ENCODE data around the gene CCSER2. TPM values are rescaled to one million over a fixed set of nuclear protein-coding genes. Genes with fewer than 3 reads are reported as not detected.
A peak's percentile ranks its signal among the peaks of the same experiment; 100 is the strongest.
"Not testable (repeated sequence)": the region's sequence is repeated elsewhere in the genome, so short reads cannot be mapped to it uniquely, and the experiment has no call there.

CCSER2 gene
- total RNA-seq, 3 donors from 2014 or later, result 37.1 to 42.0 (median 40.9) TPM

DNA sequence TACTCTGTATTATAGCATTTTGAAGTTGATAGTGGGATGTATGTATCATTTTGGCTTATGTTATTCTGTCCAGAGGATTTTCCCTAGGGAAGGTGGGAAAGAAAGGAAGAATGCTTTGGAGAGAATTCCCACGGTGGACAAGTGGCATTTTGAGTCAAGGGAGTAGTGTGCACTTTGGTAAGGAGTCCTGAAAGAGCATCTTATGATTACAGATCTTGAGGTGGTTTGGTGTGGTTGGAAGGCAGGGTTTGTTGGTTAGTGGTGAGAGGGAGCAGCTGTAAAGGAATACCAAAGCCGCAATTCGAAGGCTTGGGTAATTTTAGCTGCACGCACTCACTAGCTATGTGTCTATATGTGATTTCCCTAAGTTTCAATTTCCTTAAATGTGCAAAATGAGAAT, 16.1 kb downstream of the CCSER2 start:
- peak overlapping the region; percentile 12 for H3K4me3 Mint-ChIP-seq
- DNase-seq (no peak), ATAC-seq (peak in 1 of 2 donors; percentile 5)
- peaks cover 58% of the 10 kb centered on the region for H3K4me1 Mint-ChIP-seq (ENCODE audit: low read depth)
- no peaks in the 10 kb centered on the region for H3K27me3 Mint-ChIP-seq (ENCODE audit: low read depth)
- peaks cover 11% of the 10 kb centered on the region for H3K36me3 Mint-ChIP-seq (ENCODE audit: insufficient read depth)
- no peaks in the 10 kb centered on the region for H3K9me3 Mint-ChIP-seq

DNA sequence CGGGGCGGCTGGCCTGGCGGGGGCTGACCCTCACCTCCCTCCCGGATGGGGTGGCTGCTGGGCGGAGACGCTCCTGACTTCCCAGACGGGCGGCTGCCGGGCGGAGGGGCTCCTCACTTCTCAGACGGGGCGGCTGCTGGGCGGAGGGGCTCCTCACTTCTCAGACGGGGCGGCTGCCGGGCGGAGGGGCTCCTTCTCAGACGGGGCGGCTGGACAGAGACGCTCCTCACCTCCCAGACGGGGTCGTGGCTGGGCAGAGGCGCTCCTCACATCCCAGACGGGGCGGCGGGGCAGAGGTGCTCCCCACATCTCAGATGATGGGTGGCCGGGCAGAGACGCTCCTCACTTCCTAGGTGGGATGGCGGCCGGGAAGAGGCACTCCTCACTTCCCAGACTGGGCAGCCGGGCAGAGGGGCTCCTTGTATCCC, 19.2 kb downstream of the CCSER2 start:
- not testable (repeated sequence) for H3K9me3 Mint-ChIP-seq; H3K4me3 Mint-ChIP-seq; H3K36me3 Mint-ChIP-seq (ENCODE audit: insufficient read depth); H3K27me3 Mint-ChIP-seq (ENCODE audit: low read depth); ATAC-seq; DNase-seq
- peaks cover 53% of the 10 kb centered on the region for H3K4me1 Mint-ChIP-seq (ENCODE audit: low read depth)

GRCh38 chr10:84348447-84348846, 20.1 kb downstream of the CCSER2 start:
- H3K36me3 Mint-ChIP-seq (ENCODE audit: insufficient read depth), result peaks cover 8% of the 10 kb centered on the region
- no peaks in the 10 kb centered on the region for H3K9me3 Mint-ChIP-seq
- no peak for ATAC-seq
- peaks cover 53% of the 10 kb centered on the region for H3K4me1 Mint-ChIP-seq (ENCODE audit: low read depth)
- no peak overlapping the region for H3K4me3 Mint-ChIP-seq
- no peak for DNase-seq
- no peaks in the 10 kb centered on the region for H3K27me3 Mint-ChIP-seq (ENCODE audit: low read depth)

DNA sequence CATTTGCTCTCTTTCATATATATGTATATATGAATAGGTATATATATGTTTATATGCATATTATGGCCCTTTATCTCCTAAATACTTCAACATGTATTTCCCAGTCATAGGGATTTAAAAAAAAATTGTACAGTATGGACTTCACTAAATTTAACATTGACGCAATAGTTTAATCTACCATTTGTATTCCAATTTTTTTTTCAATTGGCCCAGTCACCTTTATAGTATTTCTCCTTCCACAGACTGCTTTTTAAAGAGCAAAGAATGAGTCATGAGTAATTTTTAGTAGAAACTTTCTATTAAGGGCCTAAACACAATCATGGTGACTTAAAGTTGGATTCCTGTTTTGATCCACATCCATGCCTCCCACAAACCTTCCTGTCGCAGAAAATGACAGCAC, 20.5 kb downstream of the CCSER2 start:
- H3K4me1 Mint-ChIP-seq (ENCODE audit: low read depth), result peaks cover 53% of the 10 kb centered on the region

GRCh38 chr10:84352251-84352842, 24.0 kb downstream of the CCSER2 start:
- Mint-ChIP-seq H3K4me1 (ENCODE audit: low read depth) (peaks cover 72% of the 10 kb centered on the region), H3K9me3 (no peaks in the 10 kb centered on the region), H3K27me3 (ENCODE audit: low read depth) (no peaks in the 10 kb centered on the region), H3K4me3 (no peak overlapping the region), H3K36me3 (ENCODE audit: insufficient read depth) (peaks cover 8% of the 10 kb centered on the region)
- ATAC-seq, result peak; percentile 87 to 92
- peak; percentile 61 for DNase-seq

More for the DNA sequence above, 20.5 kb downstream of the CCSER2 start:
- DNase-seq, result no peak
- Mint-ChIP-seq H3K4me3 (no peak overlapping the region), H3K36me3 (ENCODE audit: insufficient read depth) (peaks cover 8% of the 10 kb centered on the region), H3K9me3 (no peaks in the 10 kb centered on the region), H3K27me3 (ENCODE audit: low read depth) (no peaks in the 10 kb centered on the region)
- no peak for ATAC-seq

GRCh38 chr10:84353052-84353803, 24.8 kb downstream of the CCSER2 start:
- Mint-ChIP-seq H3K36me3 (ENCODE audit: insufficient read depth) (peaks cover 8% of the 10 kb centered on the region), H3K27me3 (ENCODE audit: low read depth) (no peaks in the 10 kb centered on the region), H3K4me1 (ENCODE audit: low read depth) (peaks cover 81% of the 10 kb centered on the region), H3K9me3 (no peaks in the 10 kb centered on the region), H3K4me3 (no peak overlapping the region)
- DNase-seq (no peak), ATAC-seq (no peak)

DNA sequence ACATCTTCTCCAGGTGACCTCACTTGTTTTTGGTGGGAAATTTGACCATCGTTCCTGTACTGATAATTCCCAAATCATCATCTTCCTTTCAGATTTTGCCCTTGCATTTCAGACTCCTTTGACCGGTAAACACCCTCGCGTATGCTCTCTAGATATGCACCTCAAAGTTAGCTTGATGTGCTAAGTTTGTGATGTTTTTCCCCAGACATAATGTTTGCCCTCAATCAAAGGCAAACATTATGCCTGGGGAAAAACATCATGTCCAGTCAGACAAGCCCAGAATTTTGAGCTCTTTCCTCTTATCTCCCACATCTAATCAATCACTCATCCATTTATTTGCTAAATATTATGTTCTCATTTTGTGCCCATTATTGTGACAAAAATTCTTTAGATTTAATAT, 26.2 kb downstream of the CCSER2 start:
- DNase-seq (no peak), ATAC-seq (no peak)
- Mint-ChIP-seq H3K9me3 (no peaks in the 10 kb centered on the region), H3K36me3 (ENCODE audit: insufficient read depth) (peaks cover 4% of the 10 kb centered on the region), H3K4me3 (no peak overlapping the region), H3K4me1 (ENCODE audit: low read depth) (peaks cover 81% of the 10 kb centered on the region), H3K27me3 (ENCODE audit: low read depth) (no peaks in the 10 kb centered on the region)

DNA sequence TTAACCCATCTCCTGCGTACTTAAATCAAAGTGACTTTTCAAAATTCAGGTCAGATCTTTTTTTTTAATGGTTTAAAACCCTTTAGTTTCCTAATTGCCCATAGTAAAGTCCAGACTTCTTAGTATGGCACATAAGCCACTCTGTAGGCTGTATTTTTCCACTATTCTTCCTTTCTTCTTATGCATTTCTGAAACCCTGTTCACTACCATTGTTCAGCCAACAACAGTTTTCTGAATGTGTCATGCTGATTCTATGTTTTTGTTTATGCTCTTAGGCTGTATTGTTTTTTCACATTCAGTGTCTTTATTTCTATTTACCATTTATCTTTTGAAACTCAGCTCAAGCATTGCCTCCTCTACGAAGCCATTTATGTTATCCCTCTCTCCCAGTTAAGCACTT, 26.7 kb downstream of the CCSER2 start:
- peaks cover 4% of the 10 kb centered on the region for H3K36me3 Mint-ChIP-seq (ENCODE audit: insufficient read depth)
- ATAC-seq, result no peak
- peaks cover 82% of the 10 kb centered on the region for H3K4me1 Mint-ChIP-seq (ENCODE audit: low read depth)
- DNase-seq, result no peak
- H3K27me3 Mint-ChIP-seq (ENCODE audit: low read depth), result no peaks in the 10 kb centered on the region
- peak overlapping the region; percentile 19 for H3K4me3 Mint-ChIP-seq
- H3K9me3 Mint-ChIP-seq, result no peaks in the 10 kb centered on the region

DNA sequence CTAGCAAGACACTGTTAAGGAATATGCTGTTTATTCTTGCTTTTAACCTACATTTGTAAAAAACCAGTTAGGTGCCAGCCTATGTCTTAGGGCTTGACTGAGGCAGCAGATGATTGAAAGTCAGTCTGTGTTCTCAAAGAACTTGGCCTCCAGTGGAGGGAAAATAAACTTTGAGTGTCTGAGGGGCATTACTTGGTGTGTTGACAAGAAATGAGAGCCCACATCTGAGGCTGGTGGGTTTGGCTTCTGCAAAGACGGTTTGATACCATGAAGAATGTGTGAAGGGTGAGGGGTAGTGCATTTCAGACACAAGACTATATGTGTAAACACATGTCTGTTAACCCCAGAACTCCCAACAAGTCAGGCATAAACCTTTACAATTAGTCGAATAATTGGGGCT, 28.5 kb downstream of the CCSER2 start:
- no peak overlapping the region for H3K4me3 Mint-ChIP-seq
- ATAC-seq, result no peak
- H3K4me1 Mint-ChIP-seq (ENCODE audit: low read depth), result peaks cover 92% of the 10 kb centered on the region
- peaks cover 4% of the 10 kb centered on the region for H3K36me3 Mint-ChIP-seq (ENCODE audit: insufficient read depth)
- no peaks in the 10 kb centered on the region for H3K27me3 Mint-ChIP-seq (ENCODE audit: low read depth)
- no peaks in the 10 kb centered on the region for H3K9me3 Mint-ChIP-seq
- DNase-seq, result no peak

GRCh38 chr10:84358743-84359142, 30.4 kb downstream of the CCSER2 start:
- DNase-seq (no peak), ATAC-seq (peak; percentile 36 to 47)
- peaks cover 10% of the 10 kb centered on the region for H3K36me3 Mint-ChIP-seq (ENCODE audit: insufficient read depth)
- no peak overlapping the region for H3K4me3 Mint-ChIP-seq
- H3K27me3 Mint-ChIP-seq (ENCODE audit: low read depth), result no peaks in the 10 kb centered on the region
- no peaks in the 10 kb centered on the region for H3K9me3 Mint-ChIP-seq
- H3K4me1 Mint-ChIP-seq (ENCODE audit: low read depth), result peaks cover 88% of the 10 kb centered on the region

GRCh38 chr10:84360637-84361365, 32.4 kb downstream of the CCSER2 start:
- Mint-ChIP-seq H3K9me3 (no peaks in the 10 kb centered on the region), H3K36me3 (ENCODE audit: insufficient read depth) (peaks cover 6% of the 10 kb centered on the region), H3K4me3 (peak overlapping the region; percentile 35), H3K4me1 (ENCODE audit: low read depth) (peaks cover 80% of the 10 kb centered on the region), H3K27me3 (ENCODE audit: low read depth) (no peaks in the 10 kb centered on the region)
- DNase-seq (no peak), ATAC-seq (no peak)

DNA sequence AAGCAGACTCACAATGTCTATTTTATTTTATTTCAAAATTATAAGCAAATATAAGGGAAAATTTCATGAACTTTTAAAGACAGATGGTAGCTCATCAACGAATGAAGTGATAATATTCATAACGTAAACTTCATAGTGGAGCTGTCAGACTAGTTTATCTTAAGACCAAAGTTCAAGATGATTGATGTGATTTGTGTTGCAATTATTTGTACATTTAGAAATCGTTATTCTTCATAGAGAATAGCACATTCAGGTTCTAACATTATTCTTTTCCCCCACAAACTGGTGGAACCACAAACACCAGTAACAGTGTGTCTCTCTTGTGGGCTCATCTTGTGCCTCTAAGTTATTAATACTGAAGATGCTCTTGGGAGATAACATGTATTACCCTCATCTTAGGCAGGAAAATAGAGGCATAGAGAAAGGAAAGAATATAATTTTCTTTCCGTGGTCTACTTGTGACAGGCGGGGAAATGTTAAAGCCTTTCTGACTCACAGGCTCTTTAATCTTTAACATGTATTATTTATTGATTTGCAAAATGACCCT, 37.0 kb downstream of the CCSER2 start:
- H3K4me1 Mint-ChIP-seq (ENCODE audit: low read depth), result peaks cover 68% of the 10 kb centered on the region
- no peaks in the 10 kb centered on the region for H3K27me3 Mint-ChIP-seq (ENCODE audit: low read depth)
- no peak overlapping the region for H3K4me3 Mint-ChIP-seq
- ATAC-seq (no peak), DNase-seq (no peak)
- peaks cover 20% of the 10 kb centered on the region for H3K36me3 Mint-ChIP-seq (ENCODE audit: insufficient read depth)
- H3K9me3 Mint-ChIP-seq, result no peaks in the 10 kb centered on the region

GRCh38 chr10:84366041-84366440, 37.7 kb downstream of the CCSER2 start:
- DNase-seq (no peak), ATAC-seq (no peak)
- Mint-ChIP-seq H3K36me3 (ENCODE audit: insufficient read depth) (peaks cover 22% of the 10 kb centered on the region), H3K9me3 (no peaks in the 10 kb centered on the region), H3K4me1 (ENCODE audit: low read depth) (peaks cover 62% of the 10 kb centered on the region), H3K4me3 (no peak overlapping the region), H3K27me3 (ENCODE audit: low read depth) (no peaks in the 10 kb centered on the region)

DNA sequence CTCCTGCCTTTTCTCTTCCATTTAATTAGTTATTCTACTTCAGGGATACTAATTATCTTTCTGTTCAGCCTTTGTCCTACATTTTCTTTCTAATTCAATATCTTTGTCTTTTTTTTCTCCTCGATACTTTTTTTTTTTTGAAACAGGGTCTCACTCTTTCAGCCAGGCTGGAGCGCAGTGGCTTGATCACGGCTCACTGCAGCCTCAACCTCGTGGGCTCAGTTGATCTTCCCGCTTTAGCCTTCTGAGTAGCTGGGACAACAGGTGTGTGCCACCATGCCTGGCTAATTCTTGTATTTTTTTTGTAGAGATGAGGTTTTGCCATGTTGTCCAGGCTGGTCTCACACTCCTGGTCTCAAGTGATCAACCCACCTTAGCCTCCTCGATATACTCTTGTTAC, 38.9 kb downstream of the CCSER2 start:
- ATAC-seq (no peak), DNase-seq (no peak)
- peaks cover 56% of the 10 kb centered on the region for H3K4me1 Mint-ChIP-seq (ENCODE audit: low read depth)
- no peaks in the 10 kb centered on the region for H3K9me3 Mint-ChIP-seq
- H3K36me3 Mint-ChIP-seq (ENCODE audit: insufficient read depth), result peaks cover 30% of the 10 kb centered on the region
- H3K4me3 Mint-ChIP-seq, result no peak overlapping the region
- no peaks in the 10 kb centered on the region for H3K27me3 Mint-ChIP-seq (ENCODE audit: low read depth)

All from activated T-cell treated with anti-CD3 and anti-CD28 coated beads, Interleukin-2, amount 50 U/mL, for 4 hours (primary cell).